Stomach smooth muscle (tissue), 2 donors: ENCODE measurements around the gene POLG.
"Not testable (repeated sequence)": the region's sequence is repeated elsewhere in the genome, so short reads cannot be mapped to it uniquely, and the experiment has no call there.

Experiments used
- H3K27ac ChIP-seq: one replicate; pipeline ENCODE4 v1.7.0; 2013; ENCODE audit warnings: mild to moderate bottlenecking, low read length, inconsistent platforms
- H3K27me3 ChIP-seq, 2 donors: one replicate each; pipeline ENCODE4 v1.7.0; 2013; ENCODE audit warnings: low read length in 2 of 2; ENCODE audit not compliant: insufficient read depth in 2 of 2, control insufficient read depth in 1 of 2
- H3K36me3 ChIP-seq, 2 donors: one replicate each; pipeline ENCODE4 v1.7.0; 2013; ENCODE audit warnings: low read length in 2 of 2; ENCODE audit not compliant: control insufficient read depth in 2 of 2, insufficient read depth in 2 of 2
- H3K4me1 ChIP-seq: one replicate; pipeline ENCODE4 v1.7.0; 2013; ENCODE audit warnings: low read length; ENCODE audit not compliant: control insufficient read depth, insufficient read depth
- H3K4me3 ChIP-seq, 2 donors: one replicate each; pipeline ENCODE4 v1.7.0; 2013; ENCODE audit warnings: low read length in 2 of 2
- H3K9ac ChIP-seq, 2 donors: one replicate each; pipeline ENCODE4 v1.7.0; 2013; ENCODE audit warnings: low read length in 2 of 2, mild to moderate bottlenecking in 1 of 2
- H3K9me3 ChIP-seq, 2 donors: one replicate each; pipeline ENCODE4 v1.7.0; 2013; ENCODE audit warnings: low read length in 2 of 2; ENCODE audit not compliant: control insufficient read depth in 2 of 2
- donor health status: healthy.
- donor health status: Pancreatic carcinoma.

POLG gene

GRCh38 chr15:89305395-89305794 is 29.2 kb downstream of the POLG start:
- no peak overlapping the region for H3K27ac ChIP-seq
- H3K4me1 ChIP-seq, result no peaks in the 10 kb centered on the region
- no peaks in the 10 kb centered on the region for H3K9me3 ChIP-seq
- no peak overlapping the region for H3K9ac ChIP-seq
- H3K27me3 ChIP-seq, result no peaks in the 10 kb centered on the region
- H3K4me3 ChIP-seq, result no peak overlapping the region
- no peaks in the 10 kb centered on the region for H3K36me3 ChIP-seq

- no peak overlapping the region for H3K27ac ChIP-seq
- H3K4me1 ChIP-seq, result no peaks in the 10 kb centered on the region
- no peaks in the 10 kb centered on the region for H3K9me3 ChIP-seq
- H3K36me3 ChIP-seq, result no peaks in the 10 kb centered on the region
- H3K4me3 ChIP-seq, result no peak overlapping the region
- no peaks in the 10 kb centered on the region for H3K27me3 ChIP-seq
- H3K9ac ChIP-seq, result no peak overlapping the region
Observed at GRCh38 chr15:89303986-89304385, 30.6 kb downstream of the POLG start.

- no peak overlapping the region for H3K9ac ChIP-seq
- H3K27ac ChIP-seq, result no peak overlapping the region
- H3K4me3 ChIP-seq, result no peak overlapping the region
- H3K36me3 ChIP-seq, result no peaks in the 10 kb centered on the region
- no peaks in the 10 kb centered on the region for H3K9me3 ChIP-seq
- H3K4me1 ChIP-seq, result no peaks in the 10 kb centered on the region
- H3K27me3 ChIP-seq, result no peaks in the 10 kb centered on the region
Observed at GRCh38 chr15:89301304-89302089, 33.1 kb downstream of the POLG start.

GRCh38 chr15:89299896-89300295 is 34.7 kb downstream of the POLG start:
- H3K27me3 ChIP-seq, result no peaks in the 10 kb centered on the region
- H3K4me1 ChIP-seq, result no peaks in the 10 kb centered on the region
- H3K27ac ChIP-seq, result no peak overlapping the region
- H3K4me3 ChIP-seq, result no peak overlapping the region
- H3K9ac ChIP-seq, result no peak overlapping the region
- H3K9me3 ChIP-seq, result no peaks in the 10 kb centered on the region
- H3K36me3 ChIP-seq, result no peaks in the 10 kb centered on the region

- no peak overlapping the region for H3K4me3 ChIP-seq
- no peak overlapping the region for H3K27ac ChIP-seq
- H3K9ac ChIP-seq, result no peak overlapping the region
- H3K4me1 ChIP-seq, result no peaks in the 10 kb centered on the region
- H3K27me3 ChIP-seq, result no peaks in the 10 kb centered on the region
- H3K36me3 ChIP-seq, result no peaks in the 10 kb centered on the region
- no peaks in the 10 kb centered on the region for H3K9me3 ChIP-seq
Observed at GRCh38 chr15:89293012-89293411, 41.6 kb downstream of the POLG start.

GRCh38 chr15:89291934-89292438 is 42.6 kb downstream of the POLG start:
- Histone ChIP-seq H3K9me3 (no peaks in the 10 kb centered on the region), H3K4me1 (no peaks in the 10 kb centered on the region), H3K9ac (no peak overlapping the region), H3K36me3 (no peaks in the 10 kb centered on the region), H3K27ac (no peak overlapping the region), H3K4me3 (no peak overlapping the region), H3K27me3 (no peaks in the 10 kb centered on the region)

GRCh38 chr15:89283201-89283600 is 51.4 kb downstream of the POLG start:
- Histone ChIP-seq H3K27me3 (no peaks in the 10 kb centered on the region), H3K9ac (no peak overlapping the region), H3K4me1 (no peaks in the 10 kb centered on the region), H3K9me3 (no peaks in the 10 kb centered on the region), H3K4me3 (no peak overlapping the region), H3K36me3 (no peaks in the 10 kb centered on the region), H3K27ac (no peak overlapping the region)

- Histone ChIP-seq H3K27ac (no peak overlapping the region), H3K9ac (no peak overlapping the region), H3K4me1 (no peaks in the 10 kb centered on the region), H3K27me3 (no peaks in the 10 kb centered on the region), H3K4me3 (no peak overlapping the region), H3K36me3 (no peaks in the 10 kb centered on the region), H3K9me3 (no peaks in the 10 kb centered on the region)
Observed at GRCh38 chr15:89282631-89283030, 52.0 kb downstream of the POLG start.

- no peaks in the 10 kb centered on the region for H3K9me3 ChIP-seq
- H3K9ac ChIP-seq, result no peak overlapping the region
- no peak overlapping the region for H3K4me3 ChIP-seq
- no peaks in the 10 kb centered on the region for H3K4me1 ChIP-seq
- H3K27ac ChIP-seq, result no peak overlapping the region
- H3K36me3 ChIP-seq, result no peaks in the 10 kb centered on the region
- H3K27me3 ChIP-seq, result no peaks in the 10 kb centered on the region
Observed at GRCh38 chr15:89278307-89278706, 56.3 kb downstream of the POLG start.

- not testable (repeated sequence) for H3K4me1 ChIP-seq, H3K36me3 ChIP-seq, H3K9me3 ChIP-seq, H3K4me3 ChIP-seq, H3K27ac ChIP-seq, H3K27me3 ChIP-seq, H3K9ac ChIP-seq
Observed at GRCh38 chr15:89277281-89277680, 57.3 kb downstream of the POLG start.
